Caki2 (cell line): ENCODE results near the gene NR4A1. TPM values are rescaled to one million over a fixed set of nuclear protein-coding genes. Genes with fewer than 3 reads are reported as not detected.

Experiments used
- DNase-seq: peaks from one replicate; pipeline ENCODE4 v3.0.0-alpha.2; 2015; ENCODE audit warnings: low read depth
- in situ Hi-C: cut with HindIII; loops from 2 replicates; pipeline ENCODE4 v1.10.0; 2016; ENCODE audit warnings: low sequenced_read_pairs, low pct_unique_long_range_greater_than_20kb, mixed read lengths
- total RNA-seq: library from RNA; depleted of rRNA; stranded (reverse); fragments of >200 nt; shearing (Covaris generic); gene quantifications from 2 replicates; pipeline ENCODE4 v1.2.3, GENCODE V29; 2014; ENCODE audit warnings: low replicate concordance

The NR4A1 gene
- total RNA-seq, 1 experiment from 2014 or later = 0.07 TPM

- no peak for DNase-seq
- in situ Hi-C loops = no loop called here
Measured at GRCh38 chr12:52014567-52015530, 36.4 kb upstream of the NR4A1 start.

- in situ Hi-C loops = no loop called here
- no peak for DNase-seq
Measured at GRCh38 chr12:52015532-52016041, 35.7 kb upstream of the NR4A1 start.

- no peak for DNase-seq
Measured at GRCh38 chr12:52018433-52019112, 32.7 kb upstream of the NR4A1 start.

GRCh38 chr12:52019113-52019770 is 32.0 kb upstream of the NR4A1 start:
- in situ Hi-C loops = no loop called here
- DNase-seq = peak; percentile 70

More at GRCh38 chr12:52018433-52019112, 32.7 kb upstream of the NR4A1 start:
- in situ Hi-C loops = no loop called here

- in situ Hi-C loops = loop anchor here (5.0 kb wide), 1 partner anchor 72 kb away; no protein-coding TSS in a partner anchor
- peak; percentile 53 for DNase-seq
Measured at GRCh38 chr12:52020539-52021336, 30.5 kb upstream of the NR4A1 start.

GRCh38 chr12:52022841-52023181 is 28.4 kb upstream of the NR4A1 start:
- in situ Hi-C loops = loop anchor here (5.0 kb wide), 1 partner anchor 69 kb away; no protein-coding TSS in a partner anchor
- peak; percentile 90 for DNase-seq

GRCh38 chr12:52023182-52023975 is 27.9 kb upstream of the NR4A1 start:
- DNase-seq = peak; percentile 92
- in situ Hi-C loops = loop anchor here (5.0 kb wide), 1 partner anchor 69 kb away; no protein-coding TSS in a partner anchor

GRCh38 chr12:52023976-52024688 is 27.1 kb upstream of the NR4A1 start:
- no peak for DNase-seq
- in situ Hi-C loops = loop anchor here (5.0 kb wide), 1 partner anchor 68 kb away; no protein-coding TSS in a partner anchor

GRCh38 chr12:52024845-52025230 is 26.4 kb upstream of the NR4A1 start:
- in situ Hi-C loops = loop anchor here (5.0 kb wide), 1 partner anchor 67 kb away; no protein-coding TSS in a partner anchor
- DNase-seq = peak; percentile 89

GRCh38 chr12:52026263-52026662 is 25.0 kb upstream of the NR4A1 start:
- in situ Hi-C loops = no loop called here
- DNase-seq = no peak

GRCh38 chr12:52027085-52027843 is 24.0 kb upstream of the NR4A1 start:
- no peak for DNase-seq
- in situ Hi-C loops = no loop called here

- DNase-seq = no peak
- in situ Hi-C loops = no loop called here
Measured at GRCh38 chr12:52029685-52030084, 21.6 kb upstream of the NR4A1 start.

- in situ Hi-C loops = no loop called here
- no peak for DNase-seq
Measured at GRCh38 chr12:52032446-52032803, 18.8 kb upstream of the NR4A1 start.

GRCh38 chr12:52032804-52033445 is 18.3 kb upstream of the NR4A1 start:
- in situ Hi-C loops = no loop called here
- peak; percentile 92 for DNase-seq

GRCh38 chr12:52033446-52034140 is 17.6 kb upstream of the NR4A1 start:
- DNase-seq = no peak
- in situ Hi-C loops = no loop called here
